Aorta (tissue), 5 donors: Measurements from ENCODE around the gene SDHA. TPM values are rescaled to one million over a fixed set of nuclear protein-coding genes. Genes with fewer than 3 reads are reported as not detected.
"Not testable (repeated sequence)": the region's sequence is repeated elsewhere in the genome, so short reads cannot be mapped to it uniquely, and the experiment has no call there.

Source experiments
- ATAC-seq: fragments of 200-7000 bp; cut with Tn5 transposase; one replicate; pipeline ENCODE4 v1.9.1; 2022; ENCODE audit warnings: moderate library complexity; ENCODE audit not compliant: low FRiP score
- DNase-seq, 2 donors: peaks; one replicate each; pipeline ENCODE4 v3.0.0-alpha.2; 2020
- H3K27ac ChIP-seq, 2 donors: one replicate each; pipeline ENCODE4 v1.5.1; 2013; ENCODE audit warnings: low read length in 2 of 2, mild to moderate bottlenecking in 2 of 2, moderate library complexity in 2 of 2, control low read depth in 1 of 2, inconsistent platforms in 1 of 2, low read depth in 1 of 2
- H3K27me3 ChIP-seq, 2 donors: one replicate each; pipeline ENCODE4 v1.6.1; 2013; ENCODE audit warnings: control low read depth in 1 of 2, low read length in 1 of 2, mild to moderate bottlenecking in 1 of 2, moderate library complexity in 1 of 2; ENCODE audit not compliant: insufficient read depth in 2 of 2, control insufficient read depth in 1 of 2
- H3K36me3 ChIP-seq, 2 donors: one replicate each; pipeline ENCODE4 v1.6.1; 2013; ENCODE audit warnings: control low read depth in 1 of 2, low read length in 1 of 2, mild to moderate bottlenecking in 1 of 2; ENCODE audit not compliant: insufficient read depth in 2 of 2, control insufficient read depth in 1 of 2
- H3K4me1 ChIP-seq, 2 donors: one replicate each; pipeline ENCODE4 v1.6.1; 2013; ENCODE audit warnings: low read length in 2 of 2, control low read depth in 1 of 2, mild to moderate bottlenecking in 1 of 2, moderate library complexity in 1 of 2; ENCODE audit not compliant: insufficient read depth in 2 of 2, control insufficient read depth in 1 of 2
- H3K4me3 ChIP-seq, 2 donors: one replicate each; pipeline ENCODE4 v1.5.1; 2013; ENCODE audit warnings: low read length in 2 of 2, control low read depth in 1 of 2, mild to moderate bottlenecking in 1 of 2
- H3K9me3 ChIP-seq: one replicate; pipeline ENCODE4 v1.6.1; 2013; ENCODE audit warnings: mild to moderate bottlenecking, low read length; ENCODE audit not compliant: control insufficient read depth
- WGBS, 2 donors: extraction: QIAGEN DNeasy Blood & Tissue Kit; methylation state at CpG; one replicate each; pipeline ENCODE4 v1.1.7; 2013; 5-methylcytosine and 5-hydroxymethylcytosine counted together
- intact Hi-C, 2 donors: fragments of 100-400 bp; cut with DNase I; formaldehyde crosslinking; loops; one replicate each; pipeline versions ENCODE4 v1.14.2 to v1.15.0; 2022
- polyA plus RNA-seq, 2 donors: library from polyadenylated mRNA; stranded (reverse); fragments of 200-250 nt; gene quantifications; one replicate each; pipeline ENCODE4 v1.2.3, GENCODE V29; 2013
- total RNA-seq, 2 donors: library from RNA; stranded (reverse); fragmentation: NEBNext Ultra II Directional; extraction: Animal tissue kit (Norgen Biotek cat#: 25700); gene quantifications; one replicate each; pipeline ENCODE4 v1.2.1, GENCODE V29; 2021
- donor health status: healthy with polysubstance abuse.
- donor health status: Bipolar disorder and iron deficiency.
- donor health status: DM: no; HTN: no; CAD: no.
- donor health status: DM: no; HTN: no; CAD: no.
- donor health status: DM: yes; HTN: yes; CAD: no.

The SDHA gene
- total and polyA plus RNA-seq, 4 donors, result 61.9 to 89.4 (median 74.9) TPM

GRCh38 chr5:219460-219863, 1.3 kb downstream of the SDHA start:
- peak overlapping the region; percentile 88 to 97 for H3K4me3 ChIP-seq
- H3K9me3 ChIP-seq, result no peaks in the 10 kb centered on the region
- intact Hi-C loops, result no loop called here
- H3K27me3 ChIP-seq, result no peaks in the 10 kb centered on the region
- peak in 1 of 2 donors; percentile 35 for DNase-seq
- H3K36me3 ChIP-seq, result peaks cover 0 to under 1% of the 10 kb centered on the region in 2 donors
- 15 to 29% methylated on average over 9 of the region's 9 CpGs for WGBS, 2 donors
- ATAC-seq, result peak; percentile 30
- H3K27ac ChIP-seq, result no peak overlapping the region
- H3K4me1 ChIP-seq, result no peaks in the 10 kb centered on the region

GRCh38 chr5:219991-220390, 1.9 kb downstream of the SDHA start:
- WGBS, 2 donors, result 32 to 56% methylated on average over 4 of the region's 4 CpGs
- Histone ChIP-seq H3K4me1 (no peaks in the 10 kb centered on the region), H3K27me3 (no peaks in the 10 kb centered on the region), H3K36me3 (peaks cover 0 to 3% of the 10 kb centered on the region in 2 donors), H3K4me3 (peak overlapping the region; percentile 46 to 88), H3K9me3 (no peaks in the 10 kb centered on the region), H3K27ac (no peak overlapping the region)
- DNase-seq, result no peak
- intact Hi-C loops, result loop anchor here in 1 of 2 donors (10.0 kb wide), 1 partner anchor 55 kb away; the partner anchor contains the start of gene PDCD6
- ATAC-seq, result no peak

GRCh38 chr5:222951-223715, 5.0 kb downstream of the SDHA start:
- intact Hi-C loops, result loop anchor here in 1 of 2 donors (10.0 kb wide), 1 partner anchor 52 kb away; the partner anchor contains the start of gene PDCD6
- ATAC-seq, H3K27me3 ChIP-seq, DNase-seq, H3K4me1 ChIP-seq, H3K36me3 ChIP-seq, H3K4me3 ChIP-seq, H3K9me3 ChIP-seq, H3K27ac ChIP-seq: not testable (repeated sequence)
- 43 to 46% methylated on average over 6 of the region's 6 CpGs for WGBS, 2 donors

GRCh38 chr5:223791-224190, 5.7 kb downstream of the SDHA start:
- intact Hi-C loops, result loop anchor here in 1 of 2 donors (10.0 kb wide), 1 partner anchor 51 kb away; the partner anchor contains the start of gene PDCD6
- Histone ChIP-seq H3K27ac (no peak overlapping the region), H3K9me3 (no peaks in the 10 kb centered on the region), H3K4me1 (no peaks in the 10 kb centered on the region), H3K4me3 (no peak overlapping the region), H3K36me3 (peaks cover 3 to 4% of the 10 kb centered on the region in 2 donors), H3K27me3 (no peaks in the 10 kb centered on the region)
- DNase-seq (no peak), ATAC-seq (no peak)
- WGBS, 2 donors, result 61 to 77% methylated on average over 6 of the region's 6 CpGs

- ATAC-seq (no peak), DNase-seq (peak in 1 of 2 donors; percentile 48)
- intact Hi-C loops, result loop anchor here in 1 of 2 donors (10.0 kb wide), 1 partner anchor 49 kb away; the partner anchor contains the start of gene PDCD6
- Histone ChIP-seq H3K27ac (no peak overlapping the region), H3K36me3 (peaks cover 3 to 7% of the 10 kb centered on the region in 2 donors), H3K9me3 (no peaks in the 10 kb centered on the region), H3K4me3 (no peak overlapping the region), H3K27me3 (no peaks in the 10 kb centered on the region), H3K4me1 (no peaks in the 10 kb centered on the region)
- 96 to 97% methylated on average over 14 of the region's 14 CpGs for WGBS, 2 donors
These were observed 7.2 kb downstream of the SDHA start for GRCh38 chr5:225334-225733.

- not testable (repeated sequence) for ATAC-seq, H3K4me3 ChIP-seq, H3K9me3 ChIP-seq, H3K4me1 ChIP-seq, H3K27ac ChIP-seq, H3K27me3 ChIP-seq
- peak in 1 of 2 donors; percentile 42 for DNase-seq
- peaks cover 3 to 13% of the 10 kb centered on the region in 2 donors for H3K36me3 ChIP-seq
- WGBS, 2 donors, result 91 to 97% methylated on average over 10 to 16 of the region's 17 CpGs
- intact Hi-C loops, result loop anchor here in 1 of 2 donors (10.0 kb wide), 1 partner anchor 47 kb away; the partner anchor contains the start of gene PDCD6
These were observed 9.3 kb downstream of the SDHA start for GRCh38 chr5:227375-227774.

- H3K4me1 ChIP-seq, result no peaks in the 10 kb centered on the region
- DNase-seq (no peak), ATAC-seq (no peak)
- intact Hi-C loops, result loop anchor here in 1 of 2 donors (10.0 kb wide), 1 partner anchor 46 kb away; the partner anchor contains the start of gene PDCD6
- WGBS, 2 donors, result 64 to 92% methylated on average over 3 of the region's 3 CpGs
- peaks cover 4 to 13% of the 10 kb centered on the region in 2 donors for H3K36me3 ChIP-seq
- H3K4me3 ChIP-seq, result no peak overlapping the region
- no peaks in the 10 kb centered on the region for H3K27me3 ChIP-seq
- H3K9me3 ChIP-seq, result no peaks in the 10 kb centered on the region
- no peak overlapping the region for H3K27ac ChIP-seq
These were observed 10.8 kb downstream of the SDHA start for GRCh38 chr5:228886-229285.

GRCh38 chr5:230711-231110, 12.6 kb downstream of the SDHA start:
- DNase-seq, result no peak
- intact Hi-C loops, result no loop called here
- no peak for ATAC-seq
- no peaks in the 10 kb centered on the region for H3K27me3 ChIP-seq
- H3K36me3 ChIP-seq, result peaks cover 3 to 17% of the 10 kb centered on the region in 2 donors
- H3K27ac ChIP-seq, result no peak overlapping the region
- no peak overlapping the region for H3K4me3 ChIP-seq
- 95% methylated on average over 14 of the region's 14 CpGs for WGBS, 2 donors
- H3K4me1 ChIP-seq, result no peaks in the 10 kb centered on the region
- H3K9me3 ChIP-seq, result no peaks in the 10 kb centered on the region

GRCh38 chr5:231661-232060, 13.5 kb downstream of the SDHA start:
- Histone ChIP-seq H3K27ac (no peak overlapping the region), H3K4me3 (no peak overlapping the region), H3K27me3 (no peaks in the 10 kb centered on the region), H3K36me3 (peaks cover 3 to 17% of the 10 kb centered on the region in 2 donors), H3K9me3 (no peaks in the 10 kb centered on the region), H3K4me1 (no peaks in the 10 kb centered on the region)
- ATAC-seq (no peak), DNase-seq (no peak)
- WGBS, 2 donors, result 86 to 88% methylated on average over 13 of the region's 13 CpGs
- intact Hi-C loops, result no loop called here
